Measurements from ENCODE around the gene PANK2.

GRCh38 chr20:3940905-3941304 lies 51.7 kb downstream of the PANK2 start:
- TF ChIP-seq EP300 (IDR thresholded peaks at IDR 0.05) (no peak), CTCF (IDR thresholded peaks at IDR 0.05) (no peak)

All from upper lobe of left lung (tissue), 4 donors.